Activated B cell treated with CpG ODN at 0.5 μM for 24 hours (primary cell): ENCODE results near the gene TMEM231. TPM values are rescaled to one million over a fixed set of nuclear protein-coding genes. Genes with fewer than 3 reads are reported as not detected.

Experiments
- ATAC-seq: fragments of 200-7000 bp; cut with Tn5 transposase; one replicate; pipeline ENCODE4 v1.10.0; 2021; ENCODE audit warnings: low read depth, mild to moderate bottlenecking, moderate library complexity
- CTCF ChIA-PET: fragments of 350-600 bp; sonication (Branson Sonifier 250); formaldehyde crosslinking; loops from one replicate; lab custom pipeline; 2021; ENCODE audit warnings: antibody characterized with exemption; lab: Charles Lee
- POLR2A ChIA-PET: fragments of 350-600 bp; sonication (Branson Sonifier 250); formaldehyde crosslinking; loops from one replicate; lab custom pipeline; 2021; ENCODE audit warnings: antibody characterized with exemption; lab: Charles Lee
- DNase-seq: peaks from one replicate; pipeline ENCODE4 v3.0.0; 2022
- H3K27ac Mint-ChIP-seq: one replicate; pipeline ENCODE4 v1.8.0; 2020; ENCODE audit warnings: mixed read lengths
- H3K27me3 Mint-ChIP-seq: one replicate; pipeline ENCODE4 v1.8.0; 2021; ENCODE audit warnings: mixed read lengths
- H3K36me3 Mint-ChIP-seq: one replicate; pipeline ENCODE4 v1.8.0; 2021; ENCODE audit warnings: low read depth, mixed read lengths
- H3K4me1 Mint-ChIP-seq: one replicate; pipeline ENCODE4 v1.8.0; 2021; ENCODE audit warnings: mixed read lengths
- H3K4me3 Mint-ChIP-seq: one replicate; pipeline ENCODE4 v1.8.0; 2020; ENCODE audit warnings: mild to moderate bottlenecking, mixed read lengths
- H3K9me3 Mint-ChIP-seq: one replicate; pipeline ENCODE4 v1.8.0; 2020; ENCODE audit warnings: mixed read lengths
- intact Hi-C: fragments of 100-400 bp; cut with micrococcal nuclease; formaldehyde crosslinking; loops from one replicate; pipeline ENCODE4 v1.15.1; 2024
- total RNA-seq: library from RNA; stranded (reverse); gene quantifications from 2 replicates; pipeline ENCODE4 v1.2.3, GENCODE V29; 2022
- TF ChIP-seq, protein P1 (sequence below): fragments of 200-600 bp; IDR thresholded peaks from one replicate; pipeline ENCODE4 v1.8.0; 2022; ENCODE audit warnings: antibody characterized with exemption, mild to moderate bottlenecking

The TMEM231 gene
- total RNA-seq, 1 donor from 2014 or later = 4.1 TPM

- H3K4me1 Mint-ChIP-seq = peaks cover 10% of the 10 kb centered on the region
- no peaks in the 10 kb centered on the region for H3K27me3 Mint-ChIP-seq
- ChIA-PET CTCF (no interaction called here), POLR2A (interaction anchor here (0.6 kb wide), 1 partner anchor 100 kb away, joined by 3 read pairs; no protein-coding TSS in a partner anchor)
- DNase-seq (no peak), ATAC-seq (no peak)
- H3K4me3 Mint-ChIP-seq = no peak overlapping the region
- H3K27ac Mint-ChIP-seq = no peak overlapping the region
- H3K36me3 Mint-ChIP-seq = peaks cover 3% of the 10 kb centered on the region
- TF ChIP-seq, protein P1, sequence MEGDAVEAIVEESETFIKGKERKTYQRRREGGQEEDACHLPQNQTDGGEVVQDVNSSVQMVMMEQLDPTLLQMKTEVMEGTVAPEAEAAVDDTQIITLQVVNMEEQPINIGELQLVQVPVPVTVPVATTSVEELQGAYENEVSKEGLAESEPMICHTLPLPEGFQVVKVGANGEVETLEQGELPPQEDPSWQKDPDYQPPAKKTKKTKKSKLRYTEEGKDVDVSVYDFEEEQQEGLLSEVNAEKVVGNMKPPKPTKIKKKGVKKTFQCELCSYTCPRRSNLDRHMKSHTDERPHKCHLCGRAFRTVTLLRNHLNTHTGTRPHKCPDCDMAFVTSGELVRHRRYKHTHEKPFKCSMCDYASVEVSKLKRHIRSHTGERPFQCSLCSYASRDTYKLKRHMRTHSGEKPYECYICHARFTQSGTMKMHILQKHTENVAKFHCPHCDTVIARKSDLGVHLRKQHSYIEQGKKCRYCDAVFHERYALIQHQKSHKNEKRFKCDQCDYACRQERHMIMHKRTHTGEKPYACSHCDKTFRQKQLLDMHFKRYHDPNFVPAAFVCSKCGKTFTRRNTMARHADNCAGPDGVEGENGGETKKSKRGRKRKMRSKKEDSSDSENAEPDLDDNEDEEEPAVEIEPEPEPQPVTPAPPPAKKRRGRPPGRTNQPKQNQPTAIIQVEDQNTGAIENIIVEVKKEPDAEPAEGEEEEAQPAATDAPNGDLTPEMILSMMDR = no peak
- H3K9me3 Mint-ChIP-seq = no peaks in the 10 kb centered on the region
- intact Hi-C loops = loop anchor here (5.0 to 10.0 kb wide), 3 partner anchors 324 to 892 kb away; partner anchors contain the start of genes RFWD3 and WDR59
These were observed 2.9 kb upstream of the TMEM231 start for GRCh38 chr16:75558846-75559401.

DNA sequence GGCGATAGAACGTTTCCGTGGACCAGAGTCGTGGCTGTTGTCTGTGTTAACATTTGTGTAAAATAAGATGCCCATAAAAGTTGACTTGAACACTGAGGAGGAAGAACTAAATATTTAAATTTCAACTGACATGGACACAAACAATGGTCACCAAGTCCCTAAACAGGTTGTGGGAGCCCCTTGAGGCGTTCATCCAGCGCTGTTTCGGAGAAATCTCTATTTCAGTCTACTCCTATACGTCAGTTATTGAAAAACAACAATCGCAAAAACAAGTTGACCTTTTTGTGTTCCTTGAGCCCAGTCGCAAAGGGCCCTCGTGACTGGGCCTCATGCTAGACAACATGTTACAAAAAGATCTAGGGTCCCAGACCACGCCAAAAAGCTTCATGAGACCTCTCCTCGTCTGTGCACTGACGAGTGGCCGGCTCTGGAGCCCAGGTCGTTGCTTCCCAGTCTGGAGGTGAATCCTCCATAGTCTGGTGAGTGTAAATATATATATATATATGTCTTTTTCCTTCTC lies 439 bp upstream of the TMEM231 start:
- TF ChIP-seq, protein P1 = no peak
- Mint-ChIP-seq H3K27me3 (no peaks in the 10 kb centered on the region), H3K4me1 (peaks cover 10% of the 10 kb centered on the region), H3K9me3 (no peaks in the 10 kb centered on the region), H3K27ac (peak overlapping the region; percentile 89), H3K36me3 (peaks cover 3% of the 10 kb centered on the region), H3K4me3 (peak overlapping the region; percentile 93)
- DNase-seq (no peak), ATAC-seq (no peak)
- ChIA-PET POLR2A (interaction anchor here (0.7 to 2.5 kb wide), 5 partner anchors 9 to 91 kb away, joined by 3 to 18 read pairs (median 10); partner anchors contain the start of genes ADAT1, GABARAPL2, KARS1 and TERF2IP), CTCF (no interaction called here)
- intact Hi-C loops = loop anchor here (1.0 to 10.0 kb wide), 13 partner anchors 9 to 889 kb away; partner anchors contain the start of genes ADAT1, CFDP1, KARS1 and RFWD3

- no peak for ATAC-seq
- H3K4me1 Mint-ChIP-seq = peaks cover 13% of the 10 kb centered on the region
- intact Hi-C loops = loop anchor here (5.0 to 10.0 kb wide), 3 partner anchors 320 to 888 kb away; partner anchors contain the start of genes RFWD3 and WDR59
These were observed 792 bp downstream of the TMEM231 start for GRCh38 chr16:75555213-75555706.

GRCh38 chr16:75552951-75553350 lies 3.1 kb downstream of the TMEM231 start:
- DNase-seq = no peak
- intact Hi-C loops = loop anchor here (10.0 kb wide), 1 partner anchor 318 kb away; no protein-coding TSS in a partner anchor
- ChIA-PET POLR2A (interaction anchor here (0.6 to 1.0 kb wide), 3 partner anchors 14 to 135 kb away, joined by 3 to 6 read pairs (median 3); partner anchors contain the start of gene ADAT1), CTCF (interaction anchor here (1.3 to 1.4 kb wide), 2 partner anchors 35 to 81 kb away, joined by 3 to 4 read pairs; no protein-coding TSS in a partner anchor)
- TF ChIP-seq, protein P1 = no peak
- ATAC-seq = no peak
- Mint-ChIP-seq H3K36me3 (peaks cover 3% of the 10 kb centered on the region), H3K27ac (no peak overlapping the region), H3K4me3 (no peak overlapping the region), H3K9me3 (no peaks in the 10 kb centered on the region), H3K4me1 (peaks cover 22% of the 10 kb centered on the region), H3K27me3 (no peaks in the 10 kb centered on the region)

More at GRCh38 chr16:75555213-75555706, 792 bp downstream of the TMEM231 start:
- CTCF ChIA-PET = interaction anchor here (1.8 kb wide), 1 partner anchor 38 kb away, joined by 10 read pairs; no protein-coding TSS in a partner anchor
- Mint-ChIP-seq H3K27ac (peak overlapping the region; percentile 89), H3K36me3 (peaks cover 3% of the 10 kb centered on the region), H3K4me3 (peak overlapping the region; percentile 93), H3K27me3 (no peaks in the 10 kb centered on the region), H3K9me3 (no peaks in the 10 kb centered on the region)
- POLR2A ChIA-PET = interaction anchor here (1.0 to 2.5 kb wide), 5 partner anchors 10 to 92 kb away, joined by 6 to 18 read pairs (median 10); partner anchors contain the start of genes ADAT1, CHST5, GABARAPL2 and KARS1
- TF ChIP-seq, protein P1 = no peak
- no peak for DNase-seq
